Transverse colon (tissue), 4 donors: ENCODE results near the gene NPTXR.

ENCODE experiments used
- CTCF ChIP-seq, 5 experiments: fragments of 200-600 bp in 3 of 5; fragments of 450-650 bp in 2 of 5; sonication (generic) in 3 of 5; IDR thresholded peaks; 1 replicate in 2 of 5; 2 replicates in 3 of 5; pipeline ENCODE4 v1.5.1; 2016 to 2017; ENCODE audit warnings: antibody characterized with exemption in 5 of 5, inconsistent platforms in 3 of 5, mild to moderate bottlenecking in 2 of 5, moderate library complexity in 1 of 5
- POLR2A ChIP-seq: fragments of 450-650 bp; IDR thresholded peaks from one replicate; pipeline ENCODE4 v1.6.1; 2016; ENCODE audit warnings: antibody characterized with exemption, mild to moderate bottlenecking, moderate library complexity
- POLR2AphosphoS5 ChIP-seq, 3 donors: sonication (generic); formaldehyde crosslinking; IDR thresholded peaks; one replicate each; pipeline ENCODE4 v1.6.1; 2016; ENCODE audit warnings: antibody characterized with exemption in 3 of 3

GRCh38 chr22:38815842-38816241 lies 28.0 kb downstream of the NPTXR start:
- TF ChIP-seq CTCF (IDR thresholded peaks at IDR 0.05) (no peak), POLR2A (no peak), POLR2AphosphoS5 (IDR thresholded peaks at IDR 0.05) (no peak)
